Hematopoietic multipotent progenitor cell (in vitro differentiated cells): Measurements from ENCODE around the gene MTA1. TPM values are rescaled to one million over a fixed set of nuclear protein-coding genes. Genes with fewer than 3 reads are reported as not detected.

Experiments
- DNase-seq, 3 donors: peaks; one replicate each; pipeline ENCODE4 v3.0.0-alpha.2; 2011 to 2015; ENCODE audit warnings: low read depth in 2 of 3, low spot score in 2 of 3
- total RNA-seq: library from RNA; depleted of rRNA; stranded (reverse); fragments of >200 nt; gene quantifications from one replicate; pipeline ENCODE4 v1.2.3, GENCODE V29; 2012

MTA1 gene
- total RNA-seq, 1 donor, result 110 TPM

- no peak for DNase-seq
Measured at GRCh38 chr14:105492971-105493871, 73.6 kb downstream of the MTA1 start.

GRCh38 chr14:105493921-105494605, 74.4 kb downstream of the MTA1 start:
- no peak for DNase-seq

GRCh38 chr14:105494606-105494929, 74.9 kb downstream of the MTA1 start:
- no peak for DNase-seq

DNA sequence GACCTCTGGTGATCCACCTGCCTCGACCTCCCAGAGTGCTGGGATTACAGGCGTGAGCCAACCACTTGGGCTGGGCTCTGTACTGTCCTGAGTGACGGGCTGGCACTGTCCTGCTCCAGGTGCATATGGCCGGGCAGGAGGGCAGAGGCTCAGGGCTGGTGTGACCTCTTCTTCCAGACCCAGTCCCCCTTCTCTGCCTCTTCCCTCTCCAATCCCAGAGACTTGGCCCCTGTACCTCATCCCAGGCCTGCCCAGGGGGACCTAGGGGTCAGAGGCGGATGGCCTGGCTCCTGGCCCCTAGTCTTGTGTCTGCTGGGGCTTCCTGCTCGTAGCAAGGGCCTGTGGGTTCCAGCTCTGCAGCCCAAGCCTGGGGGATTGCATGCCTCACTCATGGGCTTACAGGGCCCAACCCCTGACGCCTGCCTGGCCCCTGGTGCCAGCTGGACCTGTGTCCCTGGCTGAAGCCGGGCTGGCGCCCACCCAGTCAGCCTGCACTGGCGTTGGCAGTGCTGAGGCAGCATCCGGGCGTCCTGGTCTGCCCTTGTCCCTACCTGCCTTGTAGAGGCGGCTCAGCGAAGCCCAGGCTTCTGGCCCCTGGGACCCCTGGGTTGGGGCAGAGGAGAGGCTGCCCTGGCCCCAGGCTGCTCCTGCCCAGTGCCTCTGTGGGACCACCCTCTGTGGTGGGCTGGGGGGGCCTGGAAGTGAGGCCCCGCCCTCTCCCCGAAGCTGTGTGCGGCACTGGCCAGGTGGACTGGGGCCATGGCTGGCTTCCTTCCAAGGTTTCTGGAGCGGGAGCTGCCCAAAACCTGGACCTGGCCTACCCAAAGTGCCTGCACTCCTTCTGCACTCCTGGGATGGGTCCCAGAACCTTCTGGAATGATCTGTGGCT, 75.7 kb downstream of the MTA1 start:
- DNase-seq, result no peak

- DNase-seq, result no peak
Measured at GRCh38 chr14:105495990-105496830, 76.6 kb downstream of the MTA1 start.

DNA sequence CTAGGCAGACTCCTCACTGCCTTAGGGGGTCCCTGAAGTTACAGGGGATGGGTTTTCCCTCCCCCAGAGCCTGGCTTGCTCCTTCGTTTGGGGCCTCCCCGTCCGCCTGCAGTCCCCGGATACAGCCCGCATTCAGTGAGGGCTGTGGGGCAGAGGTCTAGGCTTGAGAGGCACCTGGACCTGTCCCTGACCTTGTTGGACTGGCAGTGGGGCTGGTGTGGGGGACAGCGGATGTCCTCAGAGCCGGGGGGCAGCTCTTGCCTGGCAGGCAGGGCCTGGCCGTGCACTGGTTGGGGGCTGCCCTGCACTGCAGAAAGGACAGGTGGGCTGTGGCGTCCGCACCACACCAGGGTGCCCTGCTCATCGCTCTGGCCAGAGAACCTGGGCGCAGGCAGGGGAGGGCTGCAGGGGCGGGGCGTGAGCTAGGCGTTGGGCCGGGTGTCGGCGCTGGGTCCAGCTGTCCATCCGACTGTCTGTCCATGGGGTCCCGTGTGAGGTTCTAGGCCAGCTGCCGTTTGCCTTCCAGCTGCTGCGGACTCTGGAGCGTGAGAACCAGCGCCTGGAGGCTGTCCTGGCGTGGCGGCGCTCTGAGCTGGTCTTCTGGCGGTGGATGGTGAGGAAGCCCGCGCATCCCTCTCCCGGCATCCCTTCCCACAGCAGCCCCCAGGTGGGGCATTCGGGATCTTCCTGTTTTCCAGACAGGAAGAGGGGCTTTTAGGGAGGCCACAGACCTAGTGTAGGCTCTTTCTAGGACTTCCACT, 77.4 kb downstream of the MTA1 start:
- no peak for DNase-seq

- DNase-seq, result no peak
Measured at GRCh38 chr14:105497671-105498429, 78.2 kb downstream of the MTA1 start.

DNA sequence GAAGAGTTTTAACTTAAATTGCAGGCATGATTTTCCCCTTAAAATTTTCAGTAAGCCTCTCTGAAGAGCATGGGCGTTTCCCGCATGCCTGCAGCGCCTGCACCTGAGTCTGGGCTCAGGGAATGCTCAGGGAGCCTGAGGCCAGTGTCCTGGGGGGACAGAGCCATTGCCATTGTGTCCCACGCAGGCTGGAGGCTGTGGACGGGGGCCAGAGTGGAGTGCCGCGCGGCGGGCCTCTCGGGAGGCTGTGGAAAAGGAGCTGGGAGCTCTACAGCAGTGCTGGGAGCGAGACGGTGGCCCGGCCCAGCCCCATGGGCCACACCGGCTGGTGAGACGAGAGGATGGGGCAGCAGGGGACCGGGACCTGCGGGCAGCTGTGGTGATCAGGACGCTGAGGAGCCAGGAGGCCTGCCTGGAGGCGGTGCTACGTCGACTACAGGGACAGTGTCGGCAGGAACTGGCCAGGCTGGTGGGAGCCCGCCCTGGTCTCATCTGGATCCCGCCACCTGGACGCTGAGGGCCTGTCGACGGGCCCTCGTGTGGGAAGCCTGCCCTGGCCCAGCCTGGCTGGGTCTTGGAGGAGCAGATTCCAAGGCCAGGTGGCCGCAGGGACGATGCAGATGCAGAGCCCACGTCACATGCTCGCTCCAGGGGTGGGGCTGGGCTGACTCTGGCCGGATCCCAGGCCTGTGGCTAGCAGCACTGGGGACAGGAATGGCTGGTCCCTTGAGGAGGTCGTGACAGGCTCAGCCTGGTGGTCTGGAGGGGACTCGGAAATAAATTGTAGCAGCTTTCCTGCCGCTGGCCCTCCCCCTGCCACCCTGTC, 79.0 kb downstream of the MTA1 start:
- no peak for DNase-seq

GRCh38 chr14:105499256-105500035, 79.8 kb downstream of the MTA1 start:
- no peak for DNase-seq

GRCh38 chr14:105500036-105500725, 80.6 kb downstream of the MTA1 start:
- DNase-seq, result no peak

DNA sequence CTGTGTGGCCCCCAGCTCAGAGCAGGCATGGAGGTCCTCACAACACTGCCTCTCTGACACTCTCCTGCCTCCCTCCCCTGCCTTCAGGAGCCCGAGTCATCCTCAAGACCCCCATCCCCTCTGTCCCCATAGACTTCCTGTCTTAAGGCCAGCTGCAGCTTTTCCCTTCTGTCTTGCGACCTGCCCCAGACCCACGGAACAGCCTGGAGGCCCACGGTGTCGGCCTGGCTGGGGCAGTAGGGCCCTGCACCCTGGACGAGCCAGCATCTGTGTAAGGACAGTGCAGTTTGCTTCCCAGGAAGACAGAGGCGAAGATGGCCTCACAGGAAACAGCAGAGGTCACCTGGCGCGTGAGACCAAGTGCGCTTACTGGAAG, 81.1 kb downstream of the MTA1 start:
- no peak for DNase-seq

- no peak for DNase-seq
Measured at GRCh38 chr14:105501504-105502291, 82.1 kb downstream of the MTA1 start.

- no peak for DNase-seq
Measured at GRCh38 chr14:105502446-105503295, 83.0 kb downstream of the MTA1 start.

DNA sequence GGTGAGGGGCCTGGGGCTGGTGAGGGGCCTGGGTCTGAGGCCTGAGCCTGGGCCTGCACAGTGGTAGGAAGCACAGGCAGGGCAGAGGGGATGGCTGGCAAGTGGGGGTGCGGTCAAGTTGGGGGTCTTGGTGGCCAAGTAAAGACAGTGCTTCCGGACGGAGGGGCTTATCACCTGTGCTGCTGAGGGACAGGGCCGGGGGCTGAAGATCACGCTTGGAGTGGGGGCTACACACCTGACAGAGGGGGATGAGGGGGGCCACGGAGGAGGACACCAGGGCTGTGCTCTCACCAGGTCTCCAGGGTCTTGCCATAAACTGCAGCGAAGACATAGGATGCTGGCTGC, 83.6 kb downstream of the MTA1 start:
- DNase-seq, result no peak
